GM18511 (cell line): ENCODE results near the gene CDCA4.

Source experiments
- ATAC-seq: cut with Tn5 transposase; IDR thresholded peaks from one replicate; pipeline ENCODE4 v1.9.1; 2021; ENCODE audit warnings: mild to moderate bottlenecking, moderate library complexity; ENCODE audit not compliant: unreplicated experiment

Gene CDCA4

DNA sequence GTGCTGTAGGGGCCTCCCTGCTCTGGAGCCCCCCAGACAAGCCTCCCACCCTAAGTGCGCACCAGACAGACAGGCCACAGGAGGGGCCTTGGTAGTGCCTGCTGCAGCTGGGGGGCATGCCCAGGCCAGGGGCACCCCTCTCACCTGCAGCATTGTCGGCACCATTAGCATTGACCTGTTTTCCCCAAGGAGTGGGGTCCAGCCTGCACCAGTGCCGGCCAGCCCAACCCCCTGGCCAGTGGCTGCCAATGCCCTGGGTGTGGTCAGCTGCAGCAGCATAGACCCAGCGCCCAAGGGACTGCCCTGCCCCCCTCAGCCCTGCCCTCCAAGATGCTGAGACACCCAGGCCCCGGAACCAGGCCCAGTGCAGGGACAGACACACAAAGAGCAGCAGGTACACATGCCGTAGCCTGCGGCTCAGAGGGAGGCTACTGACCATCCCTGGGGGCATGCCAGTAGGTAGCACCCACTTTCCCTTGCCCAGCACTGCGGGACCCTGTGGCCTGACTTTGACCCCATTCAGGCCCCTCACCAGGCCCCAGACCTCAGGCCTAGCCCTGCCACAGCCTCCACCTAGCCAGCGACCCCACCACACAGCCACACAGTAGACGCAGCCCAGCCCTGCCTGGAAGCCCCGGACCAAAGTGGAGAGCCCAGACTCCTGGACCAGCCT is 43.7 kb downstream of the CDCA4 start:
- ATAC-seq, result no peak

- no peak for ATAC-seq
Measured at GRCh38 chr14:104976198-104977007, 44.5 kb downstream of the CDCA4 start.

GRCh38 chr14:104975481-104976197 is 45.2 kb downstream of the CDCA4 start:
- ATAC-seq, result no peak

DNA sequence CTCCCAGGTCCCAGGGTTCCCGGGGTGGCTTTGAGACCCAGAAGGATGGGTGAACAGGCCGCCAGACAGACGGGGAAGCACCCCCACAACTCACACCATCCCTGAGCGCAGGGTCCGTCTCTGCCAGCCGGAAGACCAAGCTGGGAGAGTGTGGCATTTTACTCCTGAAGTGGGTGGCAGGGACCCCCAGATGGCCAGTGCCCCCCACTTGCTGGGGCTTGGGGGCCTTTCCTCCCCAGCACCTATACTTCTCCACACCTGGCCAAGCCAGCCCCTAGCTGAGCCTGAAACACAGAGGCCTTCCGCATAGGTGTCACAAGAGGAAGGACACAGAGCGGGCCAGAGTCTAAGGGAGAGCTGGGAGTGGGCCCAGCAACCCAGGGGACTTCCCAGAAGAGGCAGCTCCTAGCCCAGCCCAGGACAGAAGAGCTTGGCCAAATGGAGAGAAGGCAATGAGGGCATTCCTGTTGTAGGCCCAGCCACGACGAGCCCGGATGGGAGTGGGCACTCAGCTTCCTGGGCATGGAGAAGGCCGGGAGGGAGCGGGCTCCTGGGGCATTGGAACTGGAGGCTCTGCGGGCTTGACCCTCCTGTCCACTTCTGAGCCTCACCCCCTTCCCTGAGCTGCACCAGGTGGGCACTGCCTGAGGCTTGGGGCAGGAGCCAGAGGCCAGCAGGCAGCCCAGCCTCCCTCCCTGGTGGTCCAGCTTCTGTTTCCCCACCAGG is 46.1 kb downstream of the CDCA4 start:
- no peak for ATAC-seq

GRCh38 chr14:104974146-104974541 is 46.7 kb downstream of the CDCA4 start:
- no peak for ATAC-seq

GRCh38 chr14:104973385-104974145 is 47.3 kb downstream of the CDCA4 start:
- ATAC-seq, result no peak

DNA sequence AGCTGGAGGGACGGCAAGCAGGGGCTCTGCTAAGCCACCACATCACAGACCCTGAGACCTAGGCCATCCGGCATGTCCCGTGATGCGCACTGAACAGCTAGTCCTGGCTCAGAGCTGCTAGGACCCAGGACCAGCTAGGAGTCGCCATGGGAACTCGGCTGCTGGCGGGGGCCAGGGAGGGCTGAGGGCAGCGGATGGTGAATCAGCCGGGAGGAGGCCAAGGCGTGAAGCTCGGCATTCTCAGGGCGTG is 47.8 kb downstream of the CDCA4 start:
- ATAC-seq, result no peak

GRCh38 chr14:104972301-104973134 is 48.4 kb downstream of the CDCA4 start:
- ATAC-seq, result no peak

DNA sequence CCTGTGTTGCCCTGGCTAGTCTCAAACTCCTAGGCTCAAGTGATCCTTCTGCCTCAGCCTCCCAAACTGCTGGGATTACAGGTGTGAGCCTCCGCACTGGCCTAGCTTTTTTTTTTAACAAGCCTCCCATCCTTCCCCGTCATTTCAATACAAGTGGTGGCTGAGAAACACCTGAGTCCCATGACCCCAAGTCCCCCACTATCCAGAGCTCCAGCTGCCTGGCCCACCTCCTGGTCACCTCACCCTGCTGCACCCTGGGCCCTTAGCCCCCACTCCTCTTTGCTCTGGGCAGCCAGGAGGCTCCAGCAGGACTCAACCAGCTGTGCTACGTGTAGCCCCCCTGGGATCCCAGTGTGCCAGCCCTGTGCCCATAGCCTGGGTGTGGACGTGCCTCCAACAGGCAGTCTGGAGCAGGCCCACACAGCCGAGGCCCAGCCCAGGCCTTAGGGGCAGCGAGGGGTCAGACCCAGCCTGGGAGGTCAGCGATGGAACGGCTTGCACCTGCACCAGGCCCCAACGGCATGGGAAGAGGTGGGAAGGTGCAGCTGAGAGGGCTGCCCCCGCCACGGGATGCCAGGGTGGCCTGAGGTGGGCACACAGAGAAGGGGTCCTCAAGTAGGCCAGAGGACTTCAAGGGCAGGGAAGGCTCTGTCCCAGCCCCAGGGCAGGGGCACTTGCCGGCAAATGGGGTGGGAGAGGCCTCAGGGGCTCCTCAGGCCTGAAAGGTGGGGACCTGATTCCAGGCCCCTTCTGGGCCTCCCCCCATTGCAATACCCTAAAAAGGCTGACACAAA is 49.2 kb downstream of the CDCA4 start:
- ATAC-seq, result no peak

- ATAC-seq, result no peak
Measured at GRCh38 chr14:104970231-104971068, 50.4 kb downstream of the CDCA4 start.

GRCh38 chr14:104969741-104970230 is 51.1 kb downstream of the CDCA4 start:
- no peak for ATAC-seq

DNA sequence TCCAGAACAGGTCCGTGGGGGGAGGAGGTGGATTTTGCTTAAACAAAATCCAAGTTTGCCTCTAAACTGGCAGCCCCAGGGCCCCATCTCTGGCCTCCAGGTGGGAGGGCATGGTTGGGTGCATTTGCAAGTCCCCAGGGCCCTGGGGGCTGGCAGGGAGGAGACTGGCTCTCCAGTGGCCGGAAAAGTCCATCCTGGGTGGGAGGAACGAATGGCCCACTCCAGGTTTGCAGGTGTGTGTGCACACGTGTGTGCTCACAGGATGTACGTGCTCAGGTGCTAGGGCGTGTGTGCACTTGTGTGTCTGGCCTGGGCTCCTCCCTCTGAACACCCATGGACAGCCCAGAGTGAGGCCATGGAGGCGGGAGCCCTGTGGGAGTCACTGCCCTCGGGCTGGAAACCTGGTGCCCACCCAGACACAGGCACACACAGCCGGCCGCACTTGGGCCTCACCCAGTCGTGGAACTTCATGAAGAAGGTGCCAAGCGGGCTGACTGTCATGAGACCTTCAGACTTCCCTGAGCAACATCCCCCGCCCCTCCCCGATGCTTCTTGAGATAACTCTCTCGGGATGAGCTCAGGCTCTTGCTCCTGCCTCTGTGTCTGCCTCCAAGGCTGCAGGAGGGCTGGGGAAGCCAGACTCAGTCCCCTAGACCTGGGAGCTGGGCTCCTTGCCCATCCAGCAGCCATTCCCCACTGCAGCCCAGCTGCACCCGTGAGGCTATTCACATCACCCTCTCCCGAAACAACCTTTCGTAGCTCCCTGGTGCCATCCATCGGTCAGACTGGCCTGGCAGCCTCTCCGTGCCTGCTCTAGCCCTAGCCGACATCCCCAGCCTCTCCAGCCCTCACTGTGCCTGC is 52.1 kb downstream of the CDCA4 start:
- no peak for ATAC-seq

DNA sequence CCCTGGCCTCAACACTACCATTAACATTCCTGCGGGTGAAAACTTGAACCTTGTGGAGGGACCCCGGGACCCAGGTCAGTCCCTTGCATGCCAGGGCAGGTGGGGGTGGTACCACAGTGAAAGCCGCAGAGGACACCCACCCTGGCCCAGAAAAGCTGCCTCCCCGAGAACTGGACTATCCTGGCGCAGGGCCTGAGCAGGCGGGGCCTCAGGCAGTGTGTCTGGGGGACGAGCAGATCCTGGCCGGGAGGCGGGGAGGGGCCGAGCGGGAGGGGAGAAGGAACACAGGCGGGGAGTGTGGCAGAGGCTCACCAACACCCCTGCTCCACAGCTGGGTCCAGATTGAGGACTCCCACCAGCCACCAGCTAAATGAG is 52.7 kb downstream of the CDCA4 start:
- ATAC-seq, result no peak

- ATAC-seq, result no peak
Measured at GRCh38 chr14:104967386-104968152, 53.3 kb downstream of the CDCA4 start.

DNA sequence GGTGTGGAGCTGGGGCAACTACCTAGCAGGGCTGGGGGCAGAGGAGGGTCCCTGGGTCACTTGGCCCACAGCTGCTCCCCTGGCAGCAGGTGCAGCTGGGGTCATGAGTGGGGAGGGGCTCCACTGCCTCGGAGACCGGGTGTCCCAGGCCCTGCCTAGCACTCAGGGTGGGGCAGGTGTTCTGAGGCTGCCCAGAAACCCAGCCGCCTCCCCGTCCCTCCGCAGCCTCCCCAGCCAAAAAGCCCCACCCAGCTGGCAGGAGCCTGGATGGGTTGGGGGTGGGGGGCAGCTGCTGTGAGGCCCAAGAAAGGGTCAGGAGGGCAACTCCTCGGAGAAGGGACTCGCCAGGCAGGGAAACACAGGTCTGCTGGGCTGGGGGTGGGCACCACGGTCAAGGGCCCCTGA is 53.9 kb downstream of the CDCA4 start:
- ATAC-seq, result no peak

DNA sequence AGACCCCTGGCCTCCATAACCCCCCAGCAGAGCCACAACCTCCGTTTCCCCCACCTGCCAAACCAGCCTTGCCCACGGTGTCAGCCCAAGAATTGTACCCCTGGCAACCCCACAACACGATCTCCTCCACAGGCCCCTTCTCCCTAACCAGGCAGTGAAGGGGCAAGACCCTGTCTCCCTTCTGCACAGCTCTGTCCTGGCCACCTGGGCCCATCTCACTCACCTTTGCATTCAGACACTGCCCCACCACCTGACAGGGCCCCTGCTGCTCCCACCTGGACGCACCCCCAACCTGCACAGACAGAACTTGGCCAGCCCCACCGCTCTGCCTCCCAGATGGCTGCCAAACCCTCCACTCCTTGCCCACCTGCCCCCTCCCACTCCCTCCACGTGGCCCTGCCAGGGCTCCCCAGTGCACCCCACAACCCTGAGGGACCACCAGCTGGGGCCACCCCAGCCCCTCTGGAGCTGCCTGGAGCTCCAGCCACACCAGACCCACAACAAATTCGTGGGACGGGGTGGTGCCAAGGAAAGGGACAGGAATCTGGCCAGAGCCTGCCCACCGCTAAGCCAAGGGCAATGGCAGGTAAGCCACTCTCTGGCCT is 54.5 kb downstream of the CDCA4 start:
- ATAC-seq, result no peak
